ENCODE results near the gene CARD16.

CARD16 gene

GRCh38 chr11:105042178-105042577 is 3.0 kb downstream of the CARD16 start:
- no peak for TF ChIP-seq CTCF (IDR thresholded peaks at IDR 0.05; ENCODE audit: borderline replicate concordance, insufficient read depth, low read depth, low read length)
- no peak overlapping the region for H3K4me3 ChIP-seq (ENCODE audit: low read depth, low read length)

DNA sequence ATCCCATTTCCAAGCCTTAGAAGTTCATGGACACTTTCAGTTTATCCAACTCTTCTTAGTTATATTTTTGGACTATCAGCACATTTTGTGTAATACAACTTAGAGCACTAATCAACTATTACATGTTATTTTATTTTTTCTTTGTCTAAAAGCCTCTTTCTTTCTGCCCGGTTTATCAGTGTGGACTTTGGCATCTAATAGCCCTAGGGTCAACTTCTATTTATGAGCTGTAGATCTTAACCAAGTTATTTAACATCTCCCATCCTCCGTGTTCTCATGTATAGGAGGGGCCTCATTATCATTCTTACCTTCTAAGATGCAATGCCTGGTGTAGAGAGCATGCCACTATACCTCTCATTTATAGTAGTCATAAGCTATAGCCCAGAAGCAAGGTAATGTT is 4.4 kb downstream of the CARD16 start:
- TF ChIP-seq CTCF (IDR thresholded peaks at IDR 0.05; ENCODE audit: borderline replicate concordance, insufficient read depth, low read depth, low read length), result no peak
- no peak overlapping the region for H3K4me3 ChIP-seq (ENCODE audit: low read depth, low read length)

DNA sequence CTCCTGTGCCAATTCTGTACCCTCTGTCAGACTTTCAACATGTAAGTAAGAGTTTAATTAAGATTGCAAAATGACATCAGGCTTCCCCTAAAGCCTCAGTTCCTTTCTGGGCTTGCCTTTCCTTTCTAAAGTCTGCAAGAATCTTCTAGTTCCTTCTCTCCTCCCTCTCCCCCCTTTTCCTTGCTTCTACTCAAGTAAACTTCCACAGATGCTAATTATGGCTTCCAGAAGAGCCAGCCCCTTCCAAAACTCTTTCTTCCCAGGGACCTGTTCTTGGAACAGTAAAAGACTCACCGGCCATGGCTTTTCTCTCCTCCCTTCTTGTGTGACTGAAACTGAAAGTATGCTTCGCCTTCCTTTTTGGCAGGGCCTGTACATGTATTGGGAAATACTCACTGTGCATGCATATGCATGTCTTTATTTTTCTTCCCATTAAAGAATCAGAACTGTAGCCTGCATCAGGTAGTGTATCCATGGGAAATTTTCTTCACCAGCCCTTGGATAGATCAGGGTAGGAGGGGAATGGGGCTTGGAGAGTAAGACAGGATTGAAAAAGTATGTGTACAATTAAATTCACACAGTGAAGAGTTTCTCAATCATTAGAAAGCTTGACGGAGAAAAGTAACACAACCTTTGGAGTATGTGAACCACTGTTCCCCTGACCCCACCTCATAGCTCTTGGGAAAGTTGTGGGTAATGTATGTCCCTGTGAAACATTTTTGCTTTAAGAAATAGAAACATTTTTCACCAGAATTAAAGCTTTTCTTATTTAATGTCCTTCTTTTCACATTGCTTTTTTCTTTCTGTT is 10.1 kb downstream of the CARD16 start, which contains the start of gene CASP1:
CASP1 (minus strand) TSS at position 332 of the 808 bp plus-strand sequence; CDS start at position 301, 31 bp downstream.
- H3K4me3 ChIP-seq (ENCODE audit: low read depth, low read length), result peak within 1 kb of the TSS; percentile 29
- TF ChIP-seq CTCF (IDR thresholded peaks at IDR 0.05; ENCODE audit: borderline replicate concordance, insufficient read depth, low read depth, low read length), result no peak

- peak overlapping the region; percentile 29 for H3K4me3 ChIP-seq (ENCODE audit: low read depth, low read length)
These were observed 10.7 kb downstream of the CARD16 start for GRCh38 chr11:105034388-105034787.

- H3K4me3 ChIP-seq (ENCODE audit: low read depth, low read length), result no peak overlapping the region
- no peak for TF ChIP-seq CTCF (IDR thresholded peaks at IDR 0.05; ENCODE audit: borderline replicate concordance, insufficient read depth, low read depth, low read length)
These were observed 11.4 kb downstream of the CARD16 start for GRCh38 chr11:105033781-105034180.

GRCh38 chr11:105033343-105033742 is 11.8 kb downstream of the CARD16 start:
- no peak for TF ChIP-seq CTCF (IDR thresholded peaks at IDR 0.05; ENCODE audit: borderline replicate concordance, insufficient read depth, low read depth, low read length)
- H3K4me3 ChIP-seq (ENCODE audit: low read depth, low read length), result no peak overlapping the region

GRCh38 chr11:105032495-105032894 is 12.6 kb downstream of the CARD16 start:
- no peak for TF ChIP-seq CTCF (IDR thresholded peaks at IDR 0.05; ENCODE audit: borderline replicate concordance, insufficient read depth, low read depth, low read length)
- H3K4me3 ChIP-seq (ENCODE audit: low read depth, low read length), result no peak overlapping the region
